ENCODE measurements around the gene RFX7.

Gene RFX7

GRCh38 chr15:56053046-56053400 is 190.7 kb downstream of the RFX7 start:
- H3K9me3 ChIP-seq (ENCODE audit: control insufficient read depth, insufficient read depth, low read depth, low read length) = no peaks in the 10 kb centered on the region
- no peaks in the 10 kb centered on the region for H3K36me3 ChIP-seq (ENCODE audit: control insufficient read depth in 2 of 2, insufficient read depth in 1 of 2, low read length in 2 of 2)
- H3K27ac ChIP-seq (ENCODE audit: extremely low read depth, low read depth, low read length) = no peak overlapping the region
- ChIA-PET CTCF (interaction anchor here (0.7 to 2.2 kb wide), 10 partner anchors 9 to 158 kb away, joined by 3 to 11 read pairs (median 3); no protein-coding TSS in a partner anchor), POLR2A (no interaction called here)
- no peak overlapping the region for H3K4me3 ChIP-seq (ENCODE audit: low read depth, low read length)
- no peaks in the 10 kb centered on the region for H3K4me1 ChIP-seq (ENCODE audit: control insufficient read depth, insufficient read depth, low read length)
- TF ChIP-seq ZNF747 (tag by site-specific recombination; IDR thresholded peaks at IDR 0.05) (no peak), KLF7 (tag by site-specific recombination; IDR thresholded peaks at IDR 0.05; ENCODE audit: borderline replicate concordance) (no peak), ZBTB11 (tag by site-specific recombination; conservative IDR thresholded peaks at IDR 0.05; ENCODE audit: low read depth) (no peak), SALL2 (tag by site-specific recombination; IDR thresholded peaks at IDR 0.05; ENCODE audit: borderline replicate concordance) (no peak), PBX3 (CRISPR knock-in tag; IDR thresholded peaks at IDR 0.05) (no peak), ZNF114 (tag by site-specific recombination; IDR thresholded peaks at IDR 0.05) (no peak), INSM2 (tag by site-specific recombination; IDR thresholded peaks at IDR 0.05) (no peak), ZNF596 (tag by site-specific recombination; IDR thresholded peaks at IDR 0.05) (no peak), ZNF518A (tag by site-specific recombination; conservative IDR thresholded peaks at IDR 0.05; ENCODE audit: low read depth) (no peak), ZNF621 (tag by site-specific recombination; IDR thresholded peaks at IDR 0.05) (no peak)

- ChIA-PET POLR2A (no interaction called here), CTCF (interaction anchor here (0.6 to 2.2 kb wide), 13 partner anchors 9 to 332 kb away, joined by 3 to 11 read pairs (median 3); no protein-coding TSS in a partner anchor)
- Histone ChIP-seq H3K36me3 (ENCODE audit: control insufficient read depth in 2 of 2, insufficient read depth in 1 of 2, low read length in 2 of 2) (no peaks in the 10 kb centered on the region), H3K9me3 (ENCODE audit: control insufficient read depth, insufficient read depth, low read depth, low read length) (no peaks in the 10 kb centered on the region), H3K4me3 (ENCODE audit: low read depth, low read length) (no peak overlapping the region), H3K4me1 (ENCODE audit: control insufficient read depth, insufficient read depth, low read length) (no peaks in the 10 kb centered on the region), H3K27ac (ENCODE audit: extremely low read depth, low read depth, low read length) (no peak overlapping the region)
- peak; percentile 30; the same call in 1 of the 2 replicates for TF ChIP-seq PRDM10 (tag by site-specific recombination; IDR thresholded peaks at IDR 0.05)
- TF ChIP-seq ZNF23 (tag by site-specific recombination; IDR thresholded peaks at IDR 0.05; ENCODE audit: borderline replicate concordance) = no peak
- 0 out of 2 replicates have a peak, but pooled peaks have one; percentile 22 for TF ChIP-seq CTCF (tag by site-specific recombination; IDR thresholded peaks at IDR 0.05)
- TF ChIP-seq ZNF701 (tag by site-specific recombination; IDR thresholded peaks at IDR 0.05) = no peak
- TF ChIP-seq ZNF394 (tag by site-specific recombination; IDR thresholded peaks at IDR 0.05; ENCODE audit: borderline replicate concordance) = no peak
- no peak for TF ChIP-seq ZBTB17 (tag by site-specific recombination; IDR thresholded peaks at IDR 0.05)
These were observed 191.2 kb downstream of the RFX7 start for GRCh38 chr15:56052395-56053045.

Data from HEK293 (cell line).